GM13977 (cell line): Measurements from ENCODE around the gene TBL1X.

Experiments used
- DNase-seq: peaks from one replicate; pipeline ENCODE4 v3.0.0; 2012; ENCODE audit warnings: low spot score
- CTCF ChIP-seq: IDR thresholded peaks from 2 replicates; pipeline ENCODE4 v1.5.1; 2012; ENCODE audit warnings: mild to moderate bottlenecking, control low read depth; ENCODE audit not compliant: insufficient read depth; ENCODE audit errors: extremely low read depth, missing control alignments
- in situ Hi-C: fragments of 300-500 bp; cut with MboI; formaldehyde crosslinking; loops from one replicate; pipeline ENCODE4 v1.12.0; 2022; ENCODE audit warnings: low sequenced_read_pairs, low pct_unique_long_range_greater_than_20kb, mixed read lengths, inconsistent platforms; ENCODE audit not compliant: unreplicated experiment

TBL1X gene

GRCh38 chrX:9519546-9520216, 54.8 kb downstream of the TBL1X start:
- no peak for DNase-seq
- in situ Hi-C loops = no loop called here
- TF ChIP-seq CTCF = no peak

- DNase-seq = no peak
- in situ Hi-C loops = no loop called here
- TF ChIP-seq CTCF = no peak
Measured at GRCh38 chrX:9520217-9520590, 55.3 kb downstream of the TBL1X start.

GRCh38 chrX:9522378-9523155, 57.7 kb downstream of the TBL1X start:
- in situ Hi-C loops = no loop called here
- DNase-seq = no peak
- TF ChIP-seq CTCF = no peak

- in situ Hi-C loops = no loop called here
- no peak for DNase-seq
- TF ChIP-seq CTCF = no peak
Measured at GRCh38 chrX:9525511-9526248, 60.8 kb downstream of the TBL1X start.

- in situ Hi-C loops = no loop called here
- no peak for DNase-seq
- TF ChIP-seq CTCF = no peak
Measured at GRCh38 chrX:9526965-9527364, 62.1 kb downstream of the TBL1X start.

GRCh38 chrX:9528498-9528897, 63.6 kb downstream of the TBL1X start:
- DNase-seq = no peak
- in situ Hi-C loops = no loop called here
- no peak for TF ChIP-seq CTCF
